IPS-18c (cell line): ENCODE measurements around the gene MPEG1.

Experiments
- H3K4me3 ChIP-seq: 2 replicates; pipeline ENCODE4 v1.7.0; 2013; ENCODE audit warnings: low read depth, mild to moderate bottlenecking, low read length, moderate library complexity; ENCODE audit not compliant: insufficient read depth
- H3K9me3 ChIP-seq: one replicate; pipeline ENCODE4 v1.6.1; 2013; ENCODE audit warnings: mild to moderate bottlenecking, low read length, moderate library complexity; ENCODE audit not compliant: control insufficient read depth, insufficient read depth

Gene MPEG1

GRCh38 chr11:59181746-59182456, 30.8 kb downstream of the MPEG1 start:
- H3K4me3 ChIP-seq: no peak overlapping the region
- H3K9me3 ChIP-seq: peaks cover 8% of the 10 kb centered on the region

GRCh38 chr11:59180907-59181306, 31.8 kb downstream of the MPEG1 start:
- Histone ChIP-seq H3K4me3 (no peak overlapping the region), H3K9me3 (peaks cover 8% of the 10 kb centered on the region)

GRCh38 chr11:59180168-59180776, 32.5 kb downstream of the MPEG1 start:
- Histone ChIP-seq H3K4me3 (no peak overlapping the region), H3K9me3 (peaks cover 10% of the 10 kb centered on the region)

- H3K9me3 ChIP-seq: peaks cover 10% of the 10 kb centered on the region
- H3K4me3 ChIP-seq: no peak overlapping the region
Observed at GRCh38 chr11:59179121-59179520, 33.6 kb downstream of the MPEG1 start.

- Histone ChIP-seq H3K9me3 (peaks cover 10% of the 10 kb centered on the region), H3K4me3 (no peak overlapping the region)
Observed at GRCh38 chr11:59178402-59178801, 34.3 kb downstream of the MPEG1 start.

GRCh38 chr11:59176330-59176729, 36.4 kb downstream of the MPEG1 start:
- Histone ChIP-seq H3K4me3 (no peak overlapping the region), H3K9me3 (peaks cover 10% of the 10 kb centered on the region)

GRCh38 chr11:59175091-59175501, 37.6 kb downstream of the MPEG1 start:
- Histone ChIP-seq H3K9me3 (peaks cover 10% of the 10 kb centered on the region), H3K4me3 (no peak overlapping the region; the same call in 1 of the 2 replicates)

- H3K9me3 ChIP-seq: peaks cover 9% of the 10 kb centered on the region
- peak overlapping the region; percentile 9; the same call in 1 of the 2 replicates for H3K4me3 ChIP-seq
Observed at GRCh38 chr11:59174664-59175033, 38.1 kb downstream of the MPEG1 start.

- Histone ChIP-seq H3K9me3 (peaks cover 4% of the 10 kb centered on the region), H3K4me3 (peak overlapping the region; percentile 82)
Observed at GRCh38 chr11:59173964-59174663, 38.6 kb downstream of the MPEG1 start.

- H3K4me3 ChIP-seq: peak overlapping the region; percentile 82
- H3K9me3 ChIP-seq: peaks cover 2% of the 10 kb centered on the region
Observed at GRCh38 chr11:59173080-59173963, 39.4 kb downstream of the MPEG1 start.

- peaks cover 2% of the 10 kb centered on the region for H3K9me3 ChIP-seq
- H3K4me3 ChIP-seq: peak overlapping the region; percentile 82
Observed at GRCh38 chr11:59172345-59173079, 40.2 kb downstream of the MPEG1 start.

- Histone ChIP-seq H3K4me3 (peak within 1 kb of the TSS; percentile 82), H3K9me3 (peaks cover 2% of the 10 kb centered on the region)
Observed at GRCh38 chr11:59171508-59172322, 41.0 kb downstream of the MPEG1 start, which contains the start of gene DTX4. TSS of gene DTX4 (plus strand) at chr11:59172132. CDS start at chr11:59172596, 464 bp downstream.

- H3K4me3 ChIP-seq: no peak overlapping the region
- H3K9me3 ChIP-seq: no peaks in the 10 kb centered on the region
Observed at GRCh38 chr11:59164028-59164427, 48.7 kb downstream of the MPEG1 start.
